Glomerular visceral epithelial cell (primary cell): ENCODE measurements around the gene ATP8B3.

Experiments
- DNase-seq: peaks from one replicate; pipeline ENCODE4 v3.0.0-alpha.2; 2016; ENCODE audit errors: extremely low spot score

The ATP8B3 gene

GRCh38 chr19:1746401-1747284, 65.4 kb downstream of the ATP8B3 start:
- DNase-seq, result peak; percentile 53

GRCh38 chr19:1745589-1746031, 66.5 kb downstream of the ATP8B3 start:
- DNase-seq, result no peak

- DNase-seq, result no peak
Measured at GRCh38 chr19:1744822-1745563, 67.1 kb downstream of the ATP8B3 start.

- no peak for DNase-seq
Measured at GRCh38 chr19:1744133-1744665, 67.9 kb downstream of the ATP8B3 start.

GRCh38 chr19:1742989-1743696, 68.9 kb downstream of the ATP8B3 start:
- no peak for DNase-seq

- DNase-seq, result no peak
Measured at GRCh38 chr19:1739960-1740629, 72.0 kb downstream of the ATP8B3 start.

- DNase-seq, result no peak
Measured at GRCh38 chr19:1736927-1737326, 75.1 kb downstream of the ATP8B3 start.

- DNase-seq, result no peak
Measured at GRCh38 chr19:1736280-1736679, 75.8 kb downstream of the ATP8B3 start.

GRCh38 chr19:1734321-1734966, 77.6 kb downstream of the ATP8B3 start:
- DNase-seq, result no peak
